SK-N-SH treated with all-trans-retinoic acid at 6 μM for 48 hours (cell line): ENCODE results near the gene ADAMTS2.

Experiments used
- ATAC-seq: fragments of 200-7000 bp; cut with Tn5 transposase; 3 replicates; pipeline ENCODE4 v1.9.1; 2020; ENCODE audit warnings: mild to moderate bottlenecking, moderate library complexity
- CREB5 ChIP-seq: fragments of 250-450 bp; sonication (Bioruptor Pico); IDR thresholded peaks from 2 replicates; pipeline ENCODE4 v1.5.1; 2020; ENCODE audit warnings: low read depth, mild to moderate bottlenecking, moderate library complexity
- CSRNP3 ChIP-seq: fragments of 250-450 bp; sonication (Bioruptor Pico); IDR thresholded peaks from 2 replicates; pipeline ENCODE4 v1.5.1; 2021; ENCODE audit warnings: mild to moderate bottlenecking, moderate library complexity
- ESRRG ChIP-seq: fragments of 250-450 bp; sonication (Bioruptor Pico); IDR thresholded peaks from 2 replicates; pipeline ENCODE4 v1.6.1; 2021; ENCODE audit warnings: mild to moderate bottlenecking
- GLIS3 ChIP-seq: fragments of 250-450 bp; sonication (Bioruptor Pico); IDR thresholded peaks from 2 replicates; pipeline ENCODE4 v1.5.0; 2020; ENCODE audit warnings: mild to moderate bottlenecking, moderate library complexity
- ISL1 ChIP-seq: fragments of 250-450 bp; sonication (Bioruptor Pico); IDR thresholded peaks from 2 replicates; pipeline ENCODE4 v2.1.2; 2022; ENCODE audit warnings: mild to moderate bottlenecking, moderate library complexity
- OSR1 ChIP-seq: fragments of 250-450 bp; sonication (Bioruptor Pico); IDR thresholded peaks from 2 replicates; pipeline ENCODE4 v1.8.0; 2022; ENCODE audit warnings: moderate library complexity, mild to moderate bottlenecking, inconsistent platforms
- PATZ1 ChIP-seq: fragments of 250-450 bp; sonication (Bioruptor Pico); IDR thresholded peaks from 2 replicates; pipeline ENCODE4 v1.8.0; 2020; ENCODE audit warnings: mild to moderate bottlenecking, moderate library complexity, borderline replicate concordance
- POU6F1 ChIP-seq: fragments of 250-450 bp; sonication (Bioruptor Pico); IDR thresholded peaks from 2 replicates; pipeline ENCODE4 v1.8.0; 2021; ENCODE audit warnings: low read depth, mild to moderate bottlenecking, moderate library complexity, borderline replicate concordance
- PPARA ChIP-seq: fragments of 250-450 bp; sonication (Bioruptor Pico); IDR thresholded peaks from 2 replicates; pipeline ENCODE4 v1.5.0; 2020; ENCODE audit warnings: mild to moderate bottlenecking, borderline replicate concordance
- RARB ChIP-seq: fragments of 250-450 bp; sonication (Bioruptor Pico); IDR thresholded peaks from 2 replicates; pipeline ENCODE4 v1.8.0; 2021; ENCODE audit warnings: mild to moderate bottlenecking, moderate library complexity
- SNAI2 ChIP-seq: fragments of 250-450 bp; sonication (Bioruptor Pico); IDR thresholded peaks from 2 replicates; pipeline ENCODE4 v1.5.0; 2020; ENCODE audit warnings: mild to moderate bottlenecking, moderate library complexity
- TCF4 ChIP-seq: fragments of 250-450 bp; sonication (Bioruptor Pico); IDR thresholded peaks from 2 replicates; pipeline ENCODE4 v1.8.0; 2021; ENCODE audit warnings: mild to moderate bottlenecking, moderate library complexity, borderline replicate concordance
- TOX ChIP-seq: fragments of 250-450 bp; sonication (Bioruptor Pico); IDR thresholded peaks from 2 replicates; pipeline ENCODE4 v1.8.0; 2021; ENCODE audit warnings: mild to moderate bottlenecking, moderate library complexity, borderline replicate concordance
- TSHZ2 ChIP-seq: fragments of 250-450 bp; sonication (Bioruptor Pico); IDR thresholded peaks from 2 replicates; pipeline ENCODE4 v1.5.0; 2020; ENCODE audit warnings: mild to moderate bottlenecking, moderate library complexity
- ZFP3 ChIP-seq: fragments of 250-450 bp; sonication (Bioruptor Pico); IDR thresholded peaks from 2 replicates; pipeline ENCODE4 v1.5.0; 2020; ENCODE audit warnings: mild to moderate bottlenecking, moderate library complexity
- ZFP30 ChIP-seq: fragments of 450-650 bp; formaldehyde crosslinking; IDR thresholded peaks from 2 replicates; pipeline ENCODE4 v1.5.0; 2022; ENCODE audit warnings: mild to moderate bottlenecking, moderate library complexity
- ZNF565 ChIP-seq: fragments of 450-650 bp; formaldehyde crosslinking; conservative IDR thresholded peaks from 2 replicates; pipeline ENCODE4 v1.5.0; 2020; ENCODE audit warnings: low read depth, mild to moderate bottlenecking, moderate library complexity
- ZNF8 ChIP-seq: fragments of 450-650 bp; formaldehyde crosslinking; IDR thresholded peaks from 2 replicates; pipeline ENCODE4 v1.5.0; 2020; ENCODE audit warnings: mild to moderate bottlenecking, moderate library complexity

Gene ADAMTS2

GRCh38 chr5:179123109-179123426 lies 222.2 kb downstream of the ADAMTS2 start (continued):
- TF ChIP-seq POU6F1 (CRISPR knock-in tag): no peak

GRCh38 chr5:179122411-179123108 lies 222.7 kb downstream of the ADAMTS2 start:
- ATAC-seq: no peak
- TF ChIP-seq PATZ1 (CRISPR knock-in tag) (no peak), ZFP30 (no peak), TCF4 (CRISPR knock-in tag) (no peak), GLIS3 (CRISPR knock-in tag) (no peak), RARB (CRISPR knock-in tag) (no peak), ZNF8 (CRISPR knock-in tag) (no peak)

GRCh38 chr5:179121667-179122111 lies 223.6 kb downstream of the ADAMTS2 start:
- no peak for ATAC-seq
- TF ChIP-seq SNAI2 (CRISPR knock-in tag) (no peak), CREB5 (CRISPR knock-in tag) (no peak), CSRNP3 (CRISPR knock-in tag) (no peak), ESRRG (CRISPR knock-in tag) (no peak), ZFP3 (CRISPR knock-in tag) (no peak), PPARA (CRISPR knock-in tag) (no peak), ZNF565 (no peak), PATZ1 (CRISPR knock-in tag) (no peak), TOX (no peak), TCF4 (CRISPR knock-in tag) (no peak), GLIS3 (CRISPR knock-in tag) (no peak), OSR1 (CRISPR knock-in tag) (no peak), TSHZ2 (no peak), RARB (CRISPR knock-in tag) (no peak), ISL1 (no peak)
